Activated T-helper 1 cell treated with anti-CD3 and anti-CD28 coated beads, Interleukin-2, amount 50 U/mL, for 16 hours (primary cell): ENCODE measurements around the gene SLC25A14.

Source experiments
- DNase-seq, 2 donors: peaks; one replicate each; pipeline ENCODE4 v3.0.0-alpha.2; 2020; ENCODE audit warnings: low read depth in 1 of 2, low spot score in 1 of 2

Gene SLC25A14

GRCh38 chrX:130378024-130378669, 38.4 kb downstream of the SLC25A14 start:
- no peak for DNase-seq

- no peak for DNase-seq
Observed at GRCh38 chrX:130385520-130385919, 45.8 kb downstream of the SLC25A14 start, which contains the start of gene GPR119. Gene GPR119 (minus strand): TSS chrX:130385674. CDS start chrX:130385447, 227 bp downstream.

- DNase-seq, result no peak
Observed at GRCh38 chrX:130386408-130386808, 46.7 kb downstream of the SLC25A14 start.

GRCh38 chrX:130393451-130394074, 53.8 kb downstream of the SLC25A14 start:
- no peak for DNase-seq

- no peak for DNase-seq
Observed at GRCh38 chrX:130395341-130395740, 55.6 kb downstream of the SLC25A14 start.

GRCh38 chrX:130401415-130402207, 61.9 kb downstream of the SLC25A14 start, which contains the start of gene RBMX2:
Gene RBMX2 (plus strand): TSS chrX:130401987. CDS start chrX:130402033, 46 bp downstream.
- peak; percentile 14 to 55 for DNase-seq

GRCh38 chrX:130402208-130402684, 62.5 kb downstream of the SLC25A14 start:
- DNase-seq, result no peak

- no peak for DNase-seq
Observed at GRCh38 chrX:130413415-130413814, 73.7 kb downstream of the SLC25A14 start.

GRCh38 chrX:130414800-130415199, 75.1 kb downstream of the SLC25A14 start:
- no peak for DNase-seq

- no peak for DNase-seq
Observed at GRCh38 chrX:130415201-130415600, 75.5 kb downstream of the SLC25A14 start.

GRCh38 chrX:130416785-130417184, 77.1 kb downstream of the SLC25A14 start:
- no peak for DNase-seq

- DNase-seq, result no peak
Observed at GRCh38 chrX:130418066-130418465, 78.3 kb downstream of the SLC25A14 start.

- no peak for DNase-seq
Observed at GRCh38 chrX:130418740-130419139, 79.0 kb downstream of the SLC25A14 start.

GRCh38 chrX:130419263-130419662, 79.5 kb downstream of the SLC25A14 start:
- no peak for DNase-seq
